HepG2 (cell line): ENCODE measurements around the gene SPI1. TPM values are rescaled to one million over a fixed set of nuclear protein-coding genes. Genes with fewer than 3 reads are reported as not detected.

ENCODE experiments used
- ATAC-seq: fragments of 200-7000 bp; cut with Tn5 transposase; 3 replicates; pipeline ENCODE4 v1.9.1; 2020; ENCODE audit warnings: mild to moderate bottlenecking, moderate library complexity
- BruUV-seq: library from RNA; stranded (reverse); fragments of 400-500 nt; replicated peaks from 2 replicates; lab custom pipeline; 2021; lab: Mats Ljungman, UMichigan
- CTCF ChIA-PET: fragments of 300-600 bp; formaldehyde crosslinking; extraction: SDS; loops from one replicate; lab custom pipeline; 2021; ENCODE audit warnings: low total read pairs, inconsistent platforms, low intra/inter-chr PET ratio; lab: Yijun Ruan, JAX
- POLR2A ChIA-PET: fragments of 350-600 bp; sonication (Branson Sonifier 250); formaldehyde crosslinking; loops from one replicate; lab custom pipeline; 2020; ENCODE audit warnings: antibody characterized with exemption, inconsistent platforms; lab: Yijun Ruan, JAX
- DNase-seq: peaks from one replicate; pipeline ENCODE4 v3.0.0-alpha.2; 2015; ENCODE audit warnings: low spot score
- FAIRE-seq: peaks from 3 replicates; lab custom pipeline; 2011; peaks lifted over from hg19 to GRCh38; lab: Jason Lieb, UNC
- H2AFZ ChIP-seq: one replicate; pipeline ENCODE4 v1.6.1; 2011; ENCODE audit warnings: low read length, inconsistent platforms
- H3K27ac ChIP-seq: fragments of 300-600 bp; 3 replicates; pipeline ENCODE4 v1.8.0; 2011; ENCODE audit warnings: mixed run types, mild to moderate bottlenecking, mixed read lengths, low read length, inconsistent platforms; ENCODE audit not compliant: insufficient read depth; ENCODE audit errors: extremely low read length
- H3K27me3 ChIP-seq, 2 experiments: fragments of 200-600 bp in 1 of 2; 2 replicates in 1 of 2; 3 replicates in 1 of 2; pipeline versions ENCODE4 v1.6.0 to v1.8.0; 2011; ENCODE audit warnings: low read length in 2 of 2, mild to moderate bottlenecking in 2 of 2, moderate library complexity in 2 of 2, inconsistent platforms in 1 of 2; ENCODE audit not compliant: insufficient read depth in 2 of 2, control insufficient read depth in 1 of 2
- H3K36me3 ChIP-seq, 2 experiments: fragments of 200-600 bp in 1 of 2; replicated peaks in 1 of 2; 2 replicates in 1 of 2; 3 replicates in 1 of 2; pipeline versions ENCODE4 v1.5.1 to v1.8.0; 2011; ENCODE audit warnings: low read length in 2 of 2, inconsistent platforms in 1 of 2; ENCODE audit not compliant: insufficient read depth in 2 of 2, control insufficient read depth in 1 of 2
- H3K4me1 ChIP-seq: 2 replicates; pipeline ENCODE4 v1.5.1; 2012; ENCODE audit warnings: low read length, inconsistent platforms; ENCODE audit not compliant: insufficient read depth
- H3K4me2 ChIP-seq: 2 replicates; pipeline ENCODE4 v1.6.0; 2011; ENCODE audit warnings: low read depth, low read length, inconsistent platforms
- H3K4me3 ChIP-seq, 3 experiments: fragments of 200-600 bp in 1 of 3; sonication (generic), shearing (Covaris generic) in 1 of 3; replicated peaks in 1 of 3; 2 replicates each; pipeline ENCODE4 v1.5.1; 2011 to 2016; ENCODE audit warnings: low read length in 3 of 3, inconsistent platforms in 2 of 3, low read depth in 2 of 3, mild to moderate bottlenecking in 2 of 3, control low read depth in 1 of 3, mixed read lengths in 1 of 3; ENCODE audit not compliant: insufficient read depth in 1 of 3
- H3K79me2 ChIP-seq: one replicate; pipeline ENCODE4 v1.6.1; 2011; ENCODE audit warnings: low read length, inconsistent platforms; ENCODE audit not compliant: insufficient read depth
- H3K9ac ChIP-seq: 2 replicates; pipeline ENCODE4 v1.6.0; 2011; ENCODE audit warnings: mild to moderate bottlenecking, low read depth, low read length, inconsistent platforms; ENCODE audit not compliant: insufficient read depth
- H3K9me3 ChIP-seq: 2 replicates; pipeline ENCODE4 v1.5.1; 2012; ENCODE audit warnings: mild to moderate bottlenecking, low read length
- H4K20me1 ChIP-seq: 2 replicates; pipeline ENCODE4 v1.6.0; 2011; ENCODE audit warnings: inconsistent platforms, mild to moderate bottlenecking, low read length, moderate library complexity; ENCODE audit not compliant: insufficient read depth
- CBFB ChIP-seq: sonication (generic); formaldehyde crosslinking; IDR thresholded peaks from 2 replicates; pipeline ENCODE4 v1.4.0; 2020; ENCODE audit warnings: missing genetic modification reagents
- CBX5 ChIP-seq: sonication (generic); formaldehyde crosslinking; IDR thresholded peaks from 2 replicates; pipeline ENCODE4 v1.4.0; 2020; ENCODE audit warnings: missing genetic modification reagents, borderline replicate concordance
- DMAP1 ChIP-seq: IDR thresholded peaks from 2 replicates; pipeline ENCODE4 v1.6.1; 2016
- FOXO1 ChIP-seq: sonication (generic); formaldehyde crosslinking; IDR thresholded peaks from 2 replicates; pipeline ENCODE4 v1.4.0; 2020; ENCODE audit warnings: missing genetic modification reagents
- JUN ChIP-seq: sonication (generic); formaldehyde crosslinking; IDR thresholded peaks from 2 replicates; pipeline ENCODE4 v1.4.0; 2020; ENCODE audit warnings: mild to moderate bottlenecking, missing genetic modification reagents
- KDM3A ChIP-seq: IDR thresholded peaks from 2 replicates; pipeline ENCODE4 v1.6.1; 2018; ENCODE audit warnings: low read depth, missing compliant biosample characterization
- NR2F1 ChIP-seq, 2 experiments: fragments of 450-650 bp in 1 of 2; formaldehyde crosslinking in 1 of 2; IDR thresholded peaks; 2 replicates each; pipeline versions ENCODE4 v1.5.0 to v1.6.1; 2016 to 2020; ENCODE audit warnings: mild to moderate bottlenecking in 1 of 2, missing compliant biosample characterization in 1 of 2, missing genetic modification reagents in 1 of 2, moderate library complexity in 1 of 2
- NR2F2 ChIP-seq: IDR thresholded peaks from 2 replicates; pipeline ENCODE4 v1.6.1; 2012; ENCODE audit warnings: low read depth, inconsistent platforms, borderline replicate concordance
- NR3C1 ChIP-seq: sonication (generic); formaldehyde crosslinking; IDR thresholded peaks from 2 replicates; pipeline ENCODE4 v1.4.0; 2020; ENCODE audit warnings: missing genetic modification reagents
- RAD51 ChIP-seq: fragments of 450-650 bp; IDR thresholded peaks from 2 replicates; pipeline ENCODE4 v1.6.1; 2016; ENCODE audit warnings: borderline replicate concordance
- THRA ChIP-seq: sonication (generic); formaldehyde crosslinking; IDR thresholded peaks from 2 replicates; pipeline ENCODE4 v1.4.0; 2020; ENCODE audit warnings: missing genetic modification reagents, borderline replicate concordance
- TIGD3 ChIP-seq: sonication (generic); formaldehyde crosslinking; IDR thresholded peaks from 2 replicates; pipeline ENCODE4 v1.5.1; 2020; ENCODE audit warnings: mild to moderate bottlenecking, missing genetic modification reagents, borderline replicate concordance
- XRCC5 ChIP-seq: fragments of 200-400 bp; formaldehyde crosslinking; optimal IDR thresholded peaks from 2 replicates; pipeline ENCODE3; 2017; ENCODE audit warnings: mild to moderate bottlenecking, low read length
- ZGPAT ChIP-seq: IDR thresholded peaks from 2 replicates; pipeline ENCODE4 v1.6.1; 2016; ENCODE audit warnings: mild to moderate bottlenecking
- ZNF24 ChIP-seq: fragments of 450-650 bp; IDR thresholded peaks from 2 replicates; pipeline ENCODE4 v1.6.1; 2017; ENCODE audit warnings: antibody characterized with exemption, mild to moderate bottlenecking
- WGBS: methylation state at CpG from one replicate; pipeline ENCODE4 v1.1.6; 2017; ENCODE audit warnings: low lambda C conversion rate; 5-methylcytosine and 5-hydroxymethylcytosine counted together
- in situ Hi-C: cut with HindIII; loops from 2 replicates; pipeline ENCODE4 v1.10.0; 2017; ENCODE audit warnings: low pct_unique_long_range_greater_than_20kb; ENCODE audit not compliant: extremely low pct_ligation_motif_present
- intact Hi-C: fragments of 100-400 bp; cut with micrococcal nuclease; formaldehyde crosslinking; loops from one replicate; pipeline ENCODE4 v1.10.0; 2022; ENCODE audit not compliant: unreplicated experiment
- polyA plus RNA-seq, 8 experiments: library from polyadenylated mRNA; depleted of rRNA in 3 of 8; stranded (reverse) in 7 of 8; unstranded in 1 of 8; fragments of >200 nt; fragmentation: Illumina TruSeq in 4 of 8; extraction: Trizol in 4 of 8; gene quantifications; 2 replicates each; pipeline versions ENCODE4 v1.2.1 to v1.2.3, GENCODE V29; 2011 to 2016; ENCODE audit warnings: low read depth in 4 of 8, missing spikeins in 1 of 8, mixed read lengths in 1 of 8; ENCODE audit not compliant: insufficient read depth in 1 of 8
- total RNA-seq, 5 experiments: library from RNA; depleted of rRNA; stranded (reverse); fragments of >200 nt; fragmentation: Illumina TruSeq; extraction: Trizol; gene quantifications; 2 replicates each; pipeline ENCODE4 v1.2.3, GENCODE V29; 2016; ENCODE audit warnings: low read depth in 1 of 5
- TF ChIP-seq, protein P1 (sequence below): sonication (generic); formaldehyde crosslinking; IDR thresholded peaks from 2 replicates; pipeline ENCODE4 v1.4.0; 2020; ENCODE audit warnings: missing genetic modification reagents

Gene SPI1
- total and polyA plus RNA-seq, 2 of the 13 experiments (the other 11 are each of a cell fraction or from before 2014, with no cell fraction given): not detected

GRCh38 chr11:47383071-47383470, 4.7 kb upstream of the SPI1 start:
- Histone ChIP-seq H3K9me3 (no peaks in the 10 kb centered on the region), H3K4me1 (peaks cover 5% of the 10 kb centered on the region), H3K79me2 (no peaks in the 10 kb centered on the region), H3K27me3 (peaks cover 0 to 9% of the 10 kb centered on the region in 2 experiments; a peak in 2 of 5 replicates), H3K27ac (no peak overlapping the region), H3K4me2 (no peak overlapping the region)
- no peak for DNase-seq
- intact Hi-C loops: no loop called here
- FAIRE-seq: no peak
- no peak for TF ChIP-seq ZNF24
- no peak for TF ChIP-seq ZGPAT
- no peak for TF ChIP-seq FOXO1 (CRISPR knock-in tag)
- no peak for TF ChIP-seq NR2F2
- no peak for TF ChIP-seq THRA (CRISPR knock-in tag)
- no peak for TF ChIP-seq TIGD3 (CRISPR knock-in tag)
- no peak for TF ChIP-seq DMAP1
- TF ChIP-seq CBX5: no peak
- TF ChIP-seq NR2F1 (CRISPR knock-in tag; IDR thresholded peaks at IDR 0.05): no peak
- TF ChIP-seq KDM3A (CRISPR knock-in tag): no peak
- TF ChIP-seq NR3C1 (CRISPR knock-in tag): no peak
- TF ChIP-seq JUN (CRISPR knock-in tag): no peak
- TF ChIP-seq RAD51: no peak
- TF ChIP-seq, protein P1, sequence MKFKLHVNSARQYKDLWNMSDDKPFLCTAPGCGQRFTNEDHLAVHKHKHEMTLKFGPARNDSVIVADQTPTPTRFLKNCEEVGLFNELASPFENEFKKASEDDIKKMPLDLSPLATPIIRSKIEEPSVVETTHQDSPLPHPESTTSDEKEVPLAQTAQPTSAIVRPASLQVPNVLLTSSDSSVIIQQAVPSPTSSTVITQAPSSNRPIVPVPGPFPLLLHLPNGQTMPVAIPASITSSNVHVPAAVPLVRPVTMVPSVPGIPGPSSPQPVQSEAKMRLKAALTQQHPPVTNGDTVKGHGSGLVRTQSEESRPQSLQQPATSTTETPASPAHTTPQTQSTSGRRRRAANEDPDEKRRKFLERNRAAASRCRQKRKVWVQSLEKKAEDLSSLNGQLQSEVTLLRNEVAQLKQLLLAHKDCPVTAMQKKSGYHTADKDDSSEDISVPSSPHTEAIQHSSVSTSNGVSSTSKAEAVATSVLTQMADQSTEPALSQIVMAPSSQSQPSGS (CRISPR knock-in tag): no peak
- TF ChIP-seq XRCC5: no peak
- no peak for TF ChIP-seq CBFB
- TF ChIP-seq, all 625 proteins: peak for 0
- Histone ChIP-seq H4K20me1 (no peaks in the 10 kb centered on the region), H3K4me3 (no peak overlapping the region), H3K36me3 (no peaks in the 10 kb centered on the region), H3K9ac (no peak overlapping the region), H2AFZ (peak overlapping the region; percentile 15)
- BruUV-seq: no TSS peak
- 5% methylated on average over 4 of the region's 4 CpGs for WGBS
- in situ Hi-C loops: no loop called here
- no peak for ATAC-seq
- ChIA-PET CTCF (no interaction called here), POLR2A (no interaction called here)
